ENCODE results near the gene SLC38A3.
A peak's percentile ranks its signal among the peaks of the same experiment; 100 is the strongest.
"Not testable (repeated sequence)": the region's sequence is repeated elsewhere in the genome, so short reads cannot be mapped to it uniquely, and the experiment has no call there.

The SLC38A3 gene

DNA sequence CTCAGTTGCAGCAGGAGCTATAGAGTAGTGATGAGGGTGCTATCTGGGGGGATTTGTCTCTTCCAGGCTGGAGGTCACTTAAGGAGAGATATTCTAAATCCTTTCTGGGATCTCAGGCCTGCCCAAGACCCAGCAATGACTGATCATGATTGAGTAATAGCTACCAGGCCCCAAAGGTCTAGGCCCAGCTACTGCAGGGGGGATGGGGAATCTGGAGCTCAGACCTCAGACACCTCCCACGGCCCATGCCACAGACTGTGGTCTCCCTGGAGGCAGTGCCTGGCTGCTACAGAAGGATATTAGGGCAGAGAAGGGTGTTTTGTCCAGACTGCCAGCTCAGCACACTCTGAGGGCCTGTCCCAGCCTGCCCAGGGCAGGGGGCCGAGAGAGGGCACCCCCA is 6.9 kb downstream of the SLC38A3 start:
- no peak for DNase-seq

DNA sequence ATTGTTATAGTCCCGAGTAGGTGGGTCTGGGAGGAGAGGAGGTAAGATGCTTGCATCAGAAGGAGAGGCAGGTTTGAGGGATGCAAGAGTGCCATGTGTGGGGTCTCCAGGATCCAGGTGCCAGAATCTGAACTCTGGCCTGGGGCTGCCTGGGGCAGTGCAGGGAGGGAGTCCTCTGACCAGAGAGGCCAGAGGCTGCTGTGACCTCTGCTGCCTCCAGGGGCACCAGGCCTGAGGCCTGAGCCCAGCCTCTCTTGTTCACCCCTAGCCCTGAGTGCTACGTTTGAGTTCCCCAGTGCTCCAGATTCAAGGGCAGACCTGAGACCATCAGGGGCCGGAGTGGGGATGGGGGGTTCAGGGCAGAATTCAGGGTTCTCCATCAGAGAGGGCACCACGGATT is 7.4 kb downstream of the SLC38A3 start:
- no peak for DNase-seq

DNA sequence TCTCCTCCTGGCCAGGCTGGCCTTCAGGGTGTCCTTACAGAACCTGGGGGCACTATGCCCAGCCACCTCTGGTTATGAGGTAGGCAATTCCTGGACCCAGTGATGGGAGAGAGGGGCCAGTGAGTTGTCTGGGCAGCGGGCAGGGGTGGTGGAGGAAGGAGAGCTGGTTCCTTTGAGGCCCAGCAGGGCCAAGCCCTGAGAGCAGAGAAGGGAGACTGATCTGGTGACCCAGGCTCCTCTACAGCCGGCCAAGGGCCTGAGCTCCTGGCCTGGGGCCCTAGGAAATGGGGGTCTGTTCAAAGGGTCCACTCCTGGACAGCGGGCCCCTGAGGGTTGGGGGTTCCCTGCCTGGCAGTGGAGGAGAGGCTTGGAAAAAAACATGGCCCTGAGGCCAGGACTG is 7.9 kb downstream of the SLC38A3 start:
- DNase-seq = no peak

DNA sequence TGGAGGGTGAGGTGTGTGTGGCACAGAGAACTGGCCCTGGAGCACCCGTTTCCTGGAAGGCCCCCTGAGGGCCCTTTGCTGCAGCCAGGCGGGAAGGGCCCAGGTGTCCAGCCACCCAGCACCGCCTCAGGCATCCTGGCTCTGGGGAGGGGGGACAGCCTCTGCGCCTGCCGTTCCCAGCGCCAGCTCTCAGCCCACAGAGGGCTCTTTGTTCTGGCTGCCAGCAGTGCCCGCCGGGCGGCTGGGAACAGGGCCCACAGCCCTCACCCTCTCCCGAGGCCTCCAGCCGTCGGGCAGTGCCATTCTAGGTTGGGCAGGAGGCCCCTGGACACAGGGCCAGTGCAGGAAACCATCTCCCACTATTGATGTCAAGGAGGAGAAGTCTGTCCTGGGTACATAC is 8.3 kb downstream of the SLC38A3 start:
- no peak for DNase-seq

DNA sequence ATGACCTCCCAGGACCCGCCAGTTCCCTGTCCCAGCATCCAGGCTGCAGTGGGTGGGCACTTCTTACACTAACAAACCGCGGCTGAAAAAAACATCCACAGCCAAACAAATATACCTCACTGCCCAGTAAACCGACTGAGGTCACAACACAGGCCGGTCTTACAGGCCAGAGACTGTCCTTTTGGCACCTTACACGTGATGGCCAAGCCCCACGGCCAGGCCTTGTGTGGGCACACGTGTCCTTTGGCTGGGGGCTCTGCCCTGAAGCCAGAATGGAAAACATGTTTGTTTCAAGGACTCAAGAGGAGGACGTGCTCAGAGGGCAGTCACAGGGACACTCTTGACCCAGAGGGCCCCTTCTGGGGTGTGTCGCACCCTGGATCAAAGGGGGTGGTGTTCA is 9.8 kb downstream of the SLC38A3 start:
- no peak for DNase-seq

DNA sequence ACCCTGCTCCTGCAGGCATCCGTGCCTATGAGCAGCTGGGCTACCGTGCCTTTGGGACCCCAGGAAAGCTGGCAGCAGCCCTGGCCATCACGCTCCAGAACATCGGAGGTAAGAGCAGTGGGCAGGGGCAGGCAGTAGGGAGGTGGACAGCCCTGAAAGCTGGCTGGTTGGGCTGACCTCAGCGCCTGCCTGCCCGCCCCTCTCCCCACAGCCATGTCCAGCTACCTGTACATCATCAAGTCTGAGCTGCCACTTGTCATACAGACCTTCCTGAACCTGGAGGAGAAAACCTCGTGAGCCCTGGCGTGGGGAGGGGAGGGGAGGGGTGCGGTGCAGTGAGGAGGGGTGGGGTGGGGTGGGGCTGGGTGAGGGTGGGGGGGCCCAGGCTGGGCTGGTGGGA is 10.5 kb downstream of the SLC38A3 start:
- no peak for DNase-seq

DNA sequence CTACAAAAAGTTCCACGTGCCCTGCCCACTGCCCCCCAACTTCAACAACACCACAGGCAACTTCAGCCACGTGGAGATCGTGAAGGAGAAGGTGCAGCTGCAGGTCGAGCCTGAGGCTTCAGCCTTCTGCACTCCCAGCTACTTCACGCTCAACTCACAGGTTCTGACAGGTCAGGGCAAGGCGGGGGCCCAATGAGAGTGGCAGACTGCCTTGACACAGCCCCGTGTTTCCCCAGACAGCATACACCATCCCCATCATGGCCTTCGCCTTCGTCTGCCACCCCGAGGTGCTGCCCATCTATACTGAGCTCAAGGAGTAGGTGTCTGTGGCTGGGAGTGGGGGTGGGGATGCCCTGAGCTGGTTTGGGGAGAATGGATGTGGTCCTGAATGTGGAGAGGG is 12.6 kb downstream of the SLC38A3 start:
- no peak for DNase-seq

DNA sequence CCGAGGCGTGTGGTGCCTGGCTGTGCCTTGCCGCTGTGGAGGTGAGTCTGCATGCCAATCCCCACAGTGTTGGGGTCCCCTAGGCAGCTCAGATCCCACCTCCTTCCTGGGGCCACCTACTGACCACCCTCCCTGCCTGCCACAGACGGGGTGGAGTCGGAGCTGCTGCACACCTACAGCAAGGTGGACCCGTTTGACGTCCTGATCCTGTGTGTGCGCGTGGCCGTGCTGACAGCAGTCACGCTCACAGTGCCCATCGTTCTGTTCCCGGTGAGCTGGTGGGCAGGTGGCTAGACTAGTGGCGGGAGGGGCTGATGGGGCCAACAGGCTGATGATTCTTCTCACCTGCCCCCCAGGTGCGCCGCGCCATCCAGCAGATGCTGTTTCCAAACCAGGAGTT is 13.4 kb downstream of the SLC38A3 start:
- DNase-seq = no peak

DNA sequence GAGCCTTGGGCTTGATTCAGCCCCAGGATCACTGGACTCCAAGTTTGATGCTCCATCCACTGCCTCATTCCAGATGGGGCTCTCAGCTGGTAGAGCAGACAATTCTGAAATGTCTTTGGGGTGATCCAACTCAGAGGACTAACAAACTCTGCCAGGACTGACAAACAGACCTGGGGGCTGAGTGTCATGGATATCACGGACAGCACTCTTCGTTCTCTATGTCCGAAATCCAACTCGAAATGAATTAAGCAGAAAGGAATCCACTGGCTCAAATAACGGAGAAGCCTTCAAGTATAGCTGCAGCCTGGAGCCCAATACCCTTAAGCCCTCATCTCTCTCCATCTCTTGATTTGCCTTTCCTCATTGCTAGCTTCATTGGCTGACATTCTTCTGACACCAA is 14.2 kb downstream of the SLC38A3 start:
- DNase-seq = no peak

DNA sequence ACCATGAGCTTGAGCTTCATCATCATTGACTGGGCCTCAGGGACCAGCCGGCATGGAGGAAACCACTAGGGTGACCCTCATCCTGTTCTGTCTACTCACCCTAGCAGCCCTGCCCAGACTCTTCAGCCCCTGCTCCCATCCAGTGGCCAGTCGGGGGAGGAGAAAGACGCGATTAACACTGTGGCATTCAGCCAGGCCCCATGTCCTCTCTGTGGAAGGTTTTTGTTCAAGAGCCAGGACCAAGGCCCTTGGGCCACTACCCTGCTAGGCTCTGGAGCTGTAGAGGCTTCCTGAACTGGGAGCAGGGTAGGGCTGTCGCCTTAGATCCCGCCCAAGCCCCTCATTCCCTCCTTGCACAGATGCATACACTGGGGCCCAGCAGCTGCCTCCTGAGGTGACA is 15.0 kb downstream of the SLC38A3 start:
- DNase-seq = no peak

DNA sequence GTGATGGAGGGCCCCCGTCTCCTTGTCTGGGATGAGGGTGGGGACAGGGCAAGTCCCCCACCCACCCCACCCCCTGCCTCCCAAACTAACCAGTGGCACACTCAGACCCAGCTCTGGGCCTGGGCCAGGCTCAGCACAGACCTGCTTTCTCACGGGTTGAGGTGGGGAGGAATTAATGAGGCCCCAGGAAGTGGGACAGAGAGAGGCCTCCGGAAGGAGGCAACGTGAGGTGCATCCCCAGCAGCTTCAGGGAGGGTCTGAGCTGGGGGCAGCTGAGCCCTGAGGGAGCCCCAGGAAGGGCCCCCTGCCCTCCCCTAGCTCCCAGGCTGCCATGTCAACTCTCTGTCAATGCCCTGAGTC is 16.0 kb downstream of the SLC38A3 start:
- no peak for DNase-seq

DNA sequence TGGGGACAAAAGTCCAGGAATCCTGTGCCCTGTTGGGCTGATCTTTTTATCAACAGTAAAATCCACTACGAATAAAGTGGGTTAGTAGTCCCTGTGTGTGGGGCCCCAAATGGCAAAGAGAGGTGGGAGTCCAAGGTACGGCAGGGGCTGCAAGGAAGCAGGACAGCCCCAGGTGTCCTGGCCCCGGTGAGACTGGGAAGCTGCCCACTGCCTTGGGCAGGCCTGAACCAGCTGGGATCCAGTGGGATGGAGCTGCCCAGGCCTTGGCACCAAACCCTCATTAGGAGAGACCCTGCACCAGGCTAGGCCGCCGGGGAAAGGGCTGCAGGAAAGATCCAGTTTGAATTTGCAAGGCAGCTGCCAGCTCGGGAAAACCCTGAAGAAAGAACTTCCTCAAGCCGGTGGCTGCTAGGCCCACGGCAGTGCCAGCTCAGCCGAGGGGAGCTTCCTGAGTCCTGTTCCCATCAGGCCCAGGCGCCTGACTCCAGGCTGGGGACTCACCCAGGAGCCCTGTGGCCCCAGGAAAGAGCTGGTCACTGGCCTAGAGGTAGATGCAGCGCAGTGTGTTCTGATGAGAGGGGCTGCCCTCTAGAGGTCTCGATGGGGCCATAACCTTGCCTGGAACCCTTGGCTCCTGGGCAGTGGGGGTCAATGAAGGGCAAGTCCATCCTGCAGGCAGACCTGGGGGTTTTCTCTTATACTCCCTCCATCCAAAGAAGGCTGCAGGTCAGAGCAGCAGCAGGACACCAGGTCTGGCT is 16.5 kb downstream of the SLC38A3 start:
- DNase-seq = no peak

DNA sequence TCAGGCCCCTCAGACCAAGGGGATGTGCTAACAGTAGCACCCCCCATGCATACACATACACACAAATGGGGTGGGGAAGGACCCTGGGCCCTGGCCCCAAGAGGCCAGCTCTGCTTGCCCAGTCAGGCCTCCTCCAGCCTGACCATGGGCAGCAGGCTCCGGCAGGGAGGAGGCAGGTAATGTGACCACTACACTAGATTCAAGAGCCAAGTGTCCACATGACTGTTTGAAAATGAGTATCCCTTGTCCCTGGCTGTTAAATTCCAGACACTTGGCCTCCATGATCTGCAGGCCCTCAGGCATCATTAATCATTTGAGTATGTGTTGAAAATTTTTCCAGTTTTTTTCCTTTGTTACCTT is 17.1 kb downstream of the SLC38A3 start:
- DNase-seq = no peak

DNA sequence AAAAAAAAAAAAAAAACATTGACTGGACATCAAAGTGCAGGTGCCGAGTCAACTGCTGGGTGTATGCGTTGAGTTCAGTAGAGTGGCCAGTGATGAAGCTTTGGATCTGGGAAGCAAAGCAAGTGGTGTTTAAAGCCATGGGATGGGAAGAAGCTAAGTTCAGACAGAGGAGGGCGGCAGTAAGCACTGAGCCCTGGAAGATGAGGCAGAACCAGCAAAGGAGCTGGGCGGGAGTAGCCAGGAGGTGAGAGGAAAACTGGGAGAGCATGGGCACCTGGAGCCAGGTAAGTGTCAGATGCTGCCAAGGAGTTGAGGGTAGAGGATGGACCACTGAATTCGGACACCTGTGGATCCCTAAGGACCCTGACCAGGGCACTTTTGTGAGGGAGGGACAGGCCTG is 19.6 kb downstream of the SLC38A3 start:
- DNase-seq = no peak

DNA sequence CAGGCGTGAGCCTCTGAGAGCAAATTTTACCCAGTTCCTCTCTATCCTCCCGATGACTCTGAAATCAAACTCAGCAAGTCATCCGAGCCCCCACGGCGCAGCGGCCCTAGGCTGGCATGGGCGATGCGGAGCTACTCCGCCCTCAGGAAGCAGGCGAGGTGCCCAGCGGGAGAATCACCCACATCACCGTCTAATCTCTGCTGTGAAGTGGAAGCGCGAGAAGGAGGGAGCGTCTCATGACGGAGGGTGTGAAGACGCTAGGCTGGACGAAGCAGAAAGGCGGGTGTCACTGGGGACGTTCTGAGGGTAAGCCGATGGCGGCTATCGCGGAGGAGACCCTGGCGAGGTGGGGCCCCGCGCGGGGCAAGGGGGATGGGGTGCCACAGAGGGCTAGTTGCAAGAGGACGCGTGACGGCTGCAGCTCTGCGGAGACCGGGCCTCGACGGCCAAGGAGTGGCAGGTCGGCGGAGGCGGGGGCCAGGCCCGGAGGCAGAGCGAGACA is 21.9 kb downstream of the SLC38A3 start:
- no peak for DNase-seq

DNA sequence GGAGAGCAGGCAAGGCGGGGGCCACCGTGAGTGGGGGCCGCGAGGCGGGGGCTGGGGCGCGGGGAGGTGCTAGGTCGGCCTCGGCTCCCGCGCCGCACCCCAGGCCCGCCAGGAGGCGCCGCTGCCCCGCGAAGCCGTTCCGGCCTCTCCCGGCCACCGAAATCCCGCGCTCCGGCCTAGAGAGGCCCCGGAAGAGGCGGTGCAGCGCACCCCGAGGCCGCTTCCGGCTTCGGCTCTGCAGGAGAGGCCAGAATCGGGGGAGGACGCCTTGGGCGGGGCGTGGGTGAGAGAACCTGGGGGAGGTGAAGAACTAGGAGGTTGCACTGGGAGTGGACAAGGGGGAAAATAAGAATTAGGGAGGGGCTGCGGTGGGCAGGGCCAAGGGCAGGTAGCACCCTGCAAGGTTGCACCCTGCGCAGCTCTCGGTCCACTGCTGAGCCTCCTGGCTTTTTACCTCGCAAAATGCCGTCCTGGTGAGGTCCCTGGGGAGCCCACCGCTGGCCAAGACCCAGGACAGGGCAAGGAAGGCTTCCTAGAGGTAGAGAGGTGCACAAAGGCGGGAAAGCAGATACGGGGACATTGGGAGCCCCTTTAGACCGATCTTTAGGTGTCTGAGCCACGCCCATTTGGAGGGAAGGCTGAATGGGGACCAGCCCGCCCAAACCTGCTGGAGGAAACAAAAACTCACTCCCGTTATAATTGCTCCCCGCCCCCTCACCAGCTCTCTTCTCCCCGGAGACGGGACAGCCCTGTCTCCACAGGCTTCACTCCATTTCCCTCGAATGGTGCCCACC is 22.5 kb downstream of the SLC38A3 start:
- DNase-seq = peak; percentile 58

DNA sequence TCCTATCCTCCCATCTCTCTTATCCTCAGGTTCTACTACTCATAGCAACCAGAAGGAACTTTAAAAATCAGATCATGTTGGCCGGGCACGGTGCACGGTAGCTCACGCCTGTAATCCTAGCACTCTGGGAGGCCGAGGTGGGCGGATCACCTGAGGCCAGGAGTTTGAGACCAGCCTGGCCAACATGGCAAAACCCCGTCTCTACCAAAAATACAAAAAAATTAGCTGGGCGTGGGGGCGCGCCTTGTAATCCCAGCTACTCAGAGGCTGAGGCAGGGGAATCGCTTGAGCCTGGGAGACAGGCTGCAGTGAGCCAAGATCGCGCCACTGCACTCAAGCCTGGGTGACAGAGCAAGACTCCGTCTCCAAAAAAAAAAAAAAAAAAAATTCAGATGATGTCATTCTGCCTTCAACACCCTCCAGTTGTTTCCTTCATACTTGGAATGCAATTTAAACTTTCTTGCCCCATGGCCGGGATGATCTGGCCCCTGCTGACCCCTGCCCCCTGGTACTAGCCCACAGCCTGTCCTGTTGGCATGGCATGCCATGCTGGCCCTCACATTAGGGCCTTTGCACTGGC is 23.2 kb downstream of the SLC38A3 start:
- not testable (repeated sequence) for DNase-seq

DNA sequence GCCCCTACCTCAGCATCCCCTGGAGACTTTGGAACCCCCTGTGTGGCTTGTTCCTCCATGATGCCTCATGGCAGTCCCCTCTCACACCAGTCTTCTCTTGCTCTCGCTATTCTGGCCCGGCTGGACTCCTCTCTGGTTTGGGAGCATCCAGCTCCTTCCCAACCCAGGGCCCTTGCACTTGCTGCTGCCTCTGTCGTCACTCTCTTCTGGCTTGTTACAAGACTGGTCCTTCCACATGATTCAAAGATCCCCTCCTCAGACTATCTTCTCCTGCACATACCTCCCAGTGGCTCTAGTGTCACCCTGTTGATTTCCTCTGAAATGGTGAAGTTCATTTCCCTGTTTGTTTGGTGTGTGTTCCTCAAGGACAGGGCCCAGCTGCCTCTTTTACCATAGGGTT is 24.4 kb downstream of the SLC38A3 start:
- no peak for DNase-seq

DNA sequence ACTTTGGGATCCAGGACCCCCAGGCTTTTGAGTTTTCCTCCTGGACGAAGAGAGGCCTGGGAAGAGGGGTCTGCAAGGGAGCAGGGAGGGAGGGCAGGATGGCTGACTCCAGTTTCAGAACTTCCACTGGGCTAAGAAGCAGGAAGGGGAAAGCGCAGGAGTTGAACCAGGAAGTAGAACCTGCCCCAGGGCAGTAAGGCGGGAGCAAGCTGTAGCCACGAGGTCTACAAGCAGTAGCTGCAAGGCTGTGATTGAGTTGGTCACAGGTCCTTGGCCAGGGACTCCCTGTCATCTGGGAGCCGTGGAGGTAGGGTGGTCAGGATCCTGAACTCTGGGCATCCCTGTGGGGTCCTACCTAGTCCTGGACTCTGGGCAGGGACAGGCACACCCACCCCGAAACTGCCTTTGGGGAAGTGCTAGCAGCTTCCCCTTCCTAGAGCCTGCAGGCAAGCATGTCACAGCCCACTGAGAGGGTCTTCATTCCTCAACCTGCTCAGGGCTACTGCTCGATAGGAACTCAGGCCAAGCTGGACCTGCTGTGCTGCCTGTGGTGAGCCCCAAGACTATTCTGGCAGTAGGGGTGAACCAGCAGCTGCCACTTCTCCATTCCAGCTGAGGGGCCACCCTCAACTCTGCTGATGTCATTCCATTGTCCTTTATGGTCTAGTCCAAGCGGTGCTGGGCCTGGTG is 25.2 kb downstream of the SLC38A3 start:
- DNase-seq = no peak

DNA sequence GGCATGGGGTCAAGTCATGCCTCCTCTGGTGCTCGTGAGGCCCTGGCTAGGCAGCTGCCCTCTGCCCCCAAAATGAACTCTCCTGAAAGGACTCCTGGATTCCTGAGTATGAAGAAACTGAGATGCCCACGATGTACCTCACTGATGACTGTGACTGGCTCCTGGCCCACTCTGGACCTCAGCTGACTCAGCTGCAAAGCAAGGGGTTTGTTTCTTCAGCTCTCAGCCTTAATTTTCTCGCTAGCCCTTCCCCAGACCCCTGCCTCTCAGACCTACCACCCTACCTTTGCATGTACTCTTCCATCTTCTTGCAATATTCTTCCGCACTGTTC is 25.7 kb downstream of the SLC38A3 start:
- no peak for DNase-seq

DNA sequence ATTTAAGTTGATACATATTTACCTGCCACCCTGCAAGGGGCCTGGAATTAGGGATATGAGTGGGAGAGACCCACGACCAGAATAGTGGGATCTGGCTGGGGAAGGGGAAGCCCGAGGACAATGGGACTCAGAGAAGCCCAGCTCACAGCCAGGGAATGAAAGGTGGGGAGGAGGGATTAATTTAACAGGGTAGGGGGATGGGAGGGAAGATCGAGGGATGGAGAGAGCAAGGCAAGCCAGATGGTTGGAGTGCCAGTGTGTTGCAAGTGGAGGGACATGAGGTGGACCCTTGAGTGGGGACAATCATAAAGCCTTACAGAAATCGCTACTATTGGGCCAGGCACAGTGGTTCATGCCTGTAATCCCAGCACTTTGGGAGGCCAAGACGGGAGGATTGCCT is 26.5 kb downstream of the SLC38A3 start:
- no peak for DNase-seq

DNA sequence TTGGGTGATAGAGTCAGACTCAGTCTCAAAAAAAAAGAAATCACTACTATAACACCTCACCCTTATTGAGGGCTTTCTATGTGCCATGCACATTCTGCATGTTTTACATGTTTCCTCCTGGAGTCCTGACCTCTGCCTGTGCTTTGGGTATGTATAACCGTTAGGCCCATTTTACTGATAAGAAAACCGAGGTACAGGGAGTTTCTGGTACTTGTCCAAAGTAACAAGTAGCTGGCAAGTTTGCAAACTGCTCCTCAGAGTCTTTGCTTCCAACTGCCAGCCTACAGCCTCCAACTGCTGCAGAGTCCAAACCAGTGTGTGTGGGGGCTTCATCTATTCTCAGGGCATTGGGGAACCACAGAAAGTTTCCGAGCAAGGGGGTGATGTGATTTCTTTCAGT is 27.2 kb downstream of the SLC38A3 start:
- DNase-seq = no peak

DNA sequence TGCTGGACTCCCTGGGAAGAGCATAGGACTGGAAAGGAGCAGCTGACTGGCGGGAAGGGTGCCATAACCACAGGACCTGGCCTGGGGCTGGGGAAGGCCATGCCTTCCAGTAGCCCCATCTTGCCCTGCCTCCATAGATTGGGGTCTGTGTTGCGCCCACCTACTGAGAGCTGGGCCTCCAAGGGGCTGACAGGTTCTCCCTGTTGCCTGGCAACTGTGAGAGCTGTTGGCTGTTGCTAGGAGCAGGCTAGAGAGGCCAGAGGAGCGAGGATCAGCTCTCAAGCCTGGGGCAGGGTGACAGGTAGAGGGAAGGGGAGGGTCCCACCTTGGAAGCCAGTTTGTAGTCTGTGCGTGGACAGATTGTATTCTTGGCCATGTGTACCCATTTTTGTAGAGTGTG is 28.1 kb downstream of the SLC38A3 start:
- no peak for DNase-seq

Data from NCI-H2227 treated with DMSO at 0.1 percent for 48 hours (cell line).